Ammon's horn (tissue), 1 donor: ENCODE measurements around the gene FBLN2.

Source experiments
- DNase-seq: peaks from one replicate; pipeline ENCODE4 v3.0.0-alpha.2; 2016; ENCODE audit warnings: low spot score

FBLN2 gene

GRCh38 chr3:13665582-13666226, 116.8 kb downstream of the FBLN2 start:
- no peak for DNase-seq

- no peak for DNase-seq
These were observed 117.3 kb downstream of the FBLN2 start for GRCh38 chr3:13666227-13666619.

- no peak for DNase-seq
These were observed 118.1 kb downstream of the FBLN2 start for GRCh38 chr3:13666781-13667709.

- no peak for DNase-seq
These were observed 119.2 kb downstream of the FBLN2 start for GRCh38 chr3:13668136-13668535.

GRCh38 chr3:13669457-13669856, 120.5 kb downstream of the FBLN2 start:
- no peak for DNase-seq

- DNase-seq, result no peak
These were observed 121.4 kb downstream of the FBLN2 start for GRCh38 chr3:13670292-13670691.

- DNase-seq, result no peak
These were observed 122.7 kb downstream of the FBLN2 start for GRCh38 chr3:13671482-13672233.

- no peak for DNase-seq
These were observed 124.3 kb downstream of the FBLN2 start for GRCh38 chr3:13673207-13673606.

- DNase-seq, result no peak
These were observed 125.7 kb downstream of the FBLN2 start for GRCh38 chr3:13674538-13675185.

GRCh38 chr3:13676356-13677017, 127.6 kb downstream of the FBLN2 start:
- no peak for DNase-seq

GRCh38 chr3:13677272-13677671, 128.3 kb downstream of the FBLN2 start:
- DNase-seq, result no peak

- DNase-seq, result no peak
These were observed 133.0 kb downstream of the FBLN2 start for GRCh38 chr3:13681931-13682330.

- DNase-seq, result no peak
These were observed 133.5 kb downstream of the FBLN2 start for GRCh38 chr3:13682331-13683013.

- DNase-seq, result no peak
These were observed 134.4 kb downstream of the FBLN2 start for GRCh38 chr3:13683288-13683687.

- no peak for DNase-seq
These were observed 134.8 kb downstream of the FBLN2 start for GRCh38 chr3:13683772-13684171.

- no peak for DNase-seq
These were observed 135.4 kb downstream of the FBLN2 start for GRCh38 chr3:13684350-13684749.

GRCh38 chr3:13684854-13685253, 135.9 kb downstream of the FBLN2 start:
- no peak for DNase-seq

- no peak for DNase-seq
These were observed 136.8 kb downstream of the FBLN2 start for GRCh38 chr3:13685721-13686120.

- DNase-seq, result no peak
These were observed 137.6 kb downstream of the FBLN2 start for GRCh38 chr3:13686367-13687160.

GRCh38 chr3:13687517-13687943, 138.6 kb downstream of the FBLN2 start:
- DNase-seq, result peak; percentile 62
